DMS 273 (cell line): ENCODE data around the gene USP13.
"Not testable (repeated sequence)": the region's sequence is repeated elsewhere in the genome, so short reads cannot be mapped to it uniquely, and the experiment has no call there.

Experiments used
- DNase-seq: peaks from one replicate; lab custom pipeline; 2025; ENCODE audit not compliant: unreplicated experiment; lab: John Stamatoyannopoulos, UW

The USP13 gene

GRCh38 chr3:179775416-179776122, 122.7 kb downstream of the USP13 start:
- no peak for DNase-seq

- DNase-seq = not testable (repeated sequence)
Observed at GRCh38 chr3:179782841-179783240, 130.0 kb downstream of the USP13 start.

GRCh38 chr3:179788996-179789395, 136.2 kb downstream of the USP13 start:
- no peak for DNase-seq

DNA sequence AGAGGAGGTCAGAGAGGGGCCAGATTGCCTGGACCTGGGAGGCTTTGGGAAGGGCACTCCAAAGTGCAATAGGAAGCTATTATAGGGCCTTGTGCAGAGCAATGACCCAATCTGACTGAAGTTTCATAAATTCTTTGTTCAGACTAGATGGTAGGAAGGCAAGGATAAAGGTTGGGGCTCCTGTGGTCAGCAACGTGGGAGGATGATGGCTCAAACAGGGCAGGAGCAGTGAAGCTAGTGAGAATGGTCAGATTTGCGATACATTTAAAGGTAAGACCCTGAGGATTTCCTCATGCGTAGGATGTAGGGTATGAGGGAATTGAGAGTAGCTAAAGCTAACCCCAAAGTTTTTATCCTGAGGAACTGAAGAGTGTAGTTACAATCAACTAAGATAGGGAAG, 139.0 kb downstream of the USP13 start:
- no peak for DNase-seq

GRCh38 chr3:179794355-179794754, 141.5 kb downstream of the USP13 start:
- no peak for DNase-seq

DNA sequence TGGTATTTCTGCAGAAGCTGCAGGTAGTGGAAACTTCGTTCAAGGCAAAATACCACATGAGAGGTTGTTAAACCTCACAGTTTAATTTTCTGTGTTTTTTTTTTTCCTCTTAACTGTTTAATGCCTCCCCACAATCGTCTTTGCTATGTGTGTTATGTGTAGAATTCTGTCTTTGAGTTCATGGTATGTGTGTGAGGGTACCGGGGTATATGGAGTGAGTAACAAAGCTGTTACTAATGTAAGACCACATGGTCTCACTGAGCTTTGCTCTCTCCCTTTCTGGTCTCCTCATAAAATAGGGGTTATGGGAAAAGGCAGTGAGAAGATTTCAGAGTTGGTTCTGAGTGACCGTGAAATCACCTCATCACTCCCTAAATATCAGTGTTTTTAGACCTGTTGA, 143.6 kb downstream of the USP13 start:
- DNase-seq = no peak

DNA sequence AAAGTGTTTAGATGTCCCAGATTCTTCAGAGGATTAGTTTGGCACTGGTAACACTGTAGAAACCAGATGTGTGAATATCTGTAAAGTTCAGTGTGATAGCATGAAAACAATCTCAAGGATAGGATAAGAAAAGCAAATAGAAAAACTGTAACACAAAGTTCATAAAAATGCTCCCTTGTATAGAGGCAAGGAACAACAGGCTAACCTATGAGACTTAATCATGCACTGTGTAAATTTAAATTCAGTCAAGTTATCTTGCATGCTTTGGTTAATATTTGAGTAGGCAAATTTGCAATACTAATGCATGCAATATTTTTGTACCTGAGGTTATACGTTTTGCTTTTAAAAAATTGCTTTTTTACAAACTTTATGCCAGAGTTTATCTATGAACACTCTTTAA, 144.4 kb downstream of the USP13 start:
- DNase-seq = no peak

GRCh38 chr3:179801263-179801662, 148.4 kb downstream of the USP13 start:
- no peak for DNase-seq

DNA sequence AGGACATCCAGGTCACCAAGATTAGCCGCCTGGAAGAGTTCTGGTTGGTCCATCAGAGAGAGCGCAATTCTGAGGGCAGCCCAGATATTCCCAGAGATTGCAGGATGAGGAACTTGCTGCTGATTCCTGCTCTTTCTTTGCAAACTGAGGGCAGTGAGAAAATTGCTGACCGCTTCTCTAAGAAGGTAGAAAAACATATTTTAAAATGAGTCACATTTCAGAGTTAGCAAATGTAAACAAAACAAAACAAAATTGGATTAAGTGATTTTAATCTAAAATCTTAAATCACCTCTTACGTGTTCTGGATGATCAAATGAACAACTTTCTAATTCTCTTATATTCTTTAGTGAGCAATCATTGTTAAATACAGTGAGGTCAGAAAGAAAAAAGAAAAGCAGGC, 149.0 kb downstream of the USP13 start:
- no peak for DNase-seq

GRCh38 chr3:179806177-179806576, 153.3 kb downstream of the USP13 start:
- no peak for DNase-seq

DNA sequence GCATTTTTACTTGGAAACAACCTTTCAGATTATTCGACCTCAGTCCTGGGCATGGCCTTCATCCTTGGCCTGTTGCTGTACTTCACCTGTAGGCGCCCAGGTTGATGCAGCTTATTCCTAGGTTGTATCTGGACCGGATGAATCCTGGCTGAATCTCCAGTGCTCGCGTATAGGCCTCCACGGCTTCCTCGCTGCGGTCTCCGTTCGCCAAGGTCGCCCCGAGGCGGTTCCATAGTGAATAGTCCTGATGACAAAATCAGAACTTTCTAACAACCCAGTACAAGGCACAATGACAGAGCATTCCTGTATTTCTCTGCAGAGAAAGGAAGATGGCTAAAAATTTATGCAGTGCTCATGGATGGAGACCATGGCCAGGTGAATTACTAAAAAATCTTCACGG, 154.7 kb downstream of the USP13 start:
- DNase-seq = no peak

GRCh38 chr3:179809639-179810038, 156.8 kb downstream of the USP13 start:
- DNase-seq = no peak

- peak; percentile 87 for DNase-seq
Observed at GRCh38 chr3:179811321-179812095, 158.7 kb downstream of the USP13 start.

- no peak for DNase-seq
Observed at GRCh38 chr3:179812096-179812382, 159.2 kb downstream of the USP13 start.

DNA sequence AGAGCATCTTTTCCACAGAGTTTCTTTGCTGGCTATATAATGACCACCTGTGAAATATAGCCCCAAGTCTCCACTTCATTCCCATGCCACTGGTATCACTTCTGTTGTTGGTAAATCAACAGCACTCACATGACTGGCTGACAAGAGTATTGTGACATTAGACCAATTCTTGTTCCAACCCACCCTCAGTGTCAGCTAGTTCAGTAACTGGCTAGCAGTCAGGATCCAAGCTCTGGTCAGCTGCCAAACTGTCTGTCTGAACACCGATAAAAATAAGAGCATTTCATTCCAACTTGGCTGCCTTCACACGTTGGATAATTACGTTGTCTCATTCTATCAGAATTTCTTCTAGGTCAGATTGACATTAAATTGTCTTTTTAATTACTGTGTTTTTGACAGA, 166.5 kb downstream of the USP13 start:
- DNase-seq = no peak

DNA sequence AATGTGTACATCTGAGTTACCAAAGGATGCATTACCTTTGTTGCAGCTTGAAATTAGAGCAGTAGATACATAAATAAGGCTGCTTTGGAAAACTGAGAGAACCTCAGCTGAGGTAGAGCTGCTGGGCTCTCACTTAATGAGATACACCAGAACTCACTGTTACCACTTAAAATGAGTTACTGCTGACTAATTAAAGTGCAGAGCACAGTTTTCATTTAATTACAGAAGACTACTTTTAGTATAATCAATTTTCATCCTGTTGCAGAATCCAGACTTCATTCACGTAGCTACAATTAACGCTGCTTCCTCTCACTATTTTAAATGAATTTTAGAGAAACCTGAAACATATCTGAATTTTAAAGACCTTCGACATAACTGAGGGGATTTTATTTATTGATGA, 169.5 kb downstream of the USP13 start:
- DNase-seq = no peak

- DNase-seq = no peak
Observed at GRCh38 chr3:179825527-179826246, 172.8 kb downstream of the USP13 start.

DNA sequence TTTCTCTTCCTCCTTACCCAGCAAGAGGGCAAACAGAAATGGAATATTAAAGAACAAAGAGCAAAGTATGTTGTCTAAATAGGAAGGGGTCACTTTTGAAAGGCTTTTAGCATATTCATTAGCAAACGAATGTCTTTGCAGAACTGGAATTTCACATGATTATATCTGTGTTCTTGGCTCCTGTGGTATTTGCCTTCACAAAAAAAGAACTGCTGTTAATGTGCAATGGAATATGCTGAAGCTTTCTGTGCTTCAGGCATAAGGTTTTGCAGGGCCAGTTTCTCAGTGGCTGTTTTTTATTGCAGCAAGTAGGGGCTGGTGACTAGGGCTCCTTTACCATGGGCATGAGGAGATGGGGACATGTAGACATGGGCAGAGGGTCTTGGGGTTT, 173.4 kb downstream of the USP13 start:
- no peak for DNase-seq

DNA sequence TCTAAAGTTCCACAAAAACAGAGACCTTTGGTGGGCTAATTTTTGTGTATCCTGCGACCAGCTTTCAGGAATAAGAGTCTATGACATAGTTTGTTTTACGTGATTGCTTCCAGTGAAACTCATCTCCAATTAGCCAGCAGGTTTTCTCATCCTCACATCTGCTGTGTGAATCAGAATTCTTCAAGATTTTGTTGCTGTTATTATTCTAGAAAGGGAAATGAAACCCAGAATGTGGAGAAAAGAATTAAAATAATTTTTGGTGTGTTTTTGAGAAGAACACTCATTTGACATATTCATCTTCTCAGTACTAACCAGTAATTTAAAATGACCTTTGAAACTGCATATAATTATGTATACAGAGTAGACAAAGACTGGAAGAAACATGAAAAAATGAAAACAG, 175.9 kb downstream of the USP13 start:
- no peak for DNase-seq

DNA sequence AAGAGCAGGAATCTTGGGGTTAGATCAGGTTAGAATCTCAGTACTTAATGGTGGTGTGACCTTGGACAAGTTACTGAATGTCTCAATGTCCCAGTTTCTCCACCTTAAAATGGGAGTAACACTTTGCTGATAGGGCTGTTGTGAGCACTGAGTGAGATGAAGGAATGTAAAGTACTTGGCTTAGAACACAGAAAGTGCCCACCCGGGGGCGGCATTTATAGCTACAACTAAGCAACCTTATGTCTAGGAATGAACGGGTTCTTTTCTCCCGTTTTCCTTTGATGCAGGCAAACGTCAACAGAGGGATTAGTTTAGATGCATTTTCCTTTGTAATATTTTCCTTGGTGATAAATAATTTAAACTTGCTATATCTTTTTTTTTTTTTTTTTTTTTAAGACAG, 176.6 kb downstream of the USP13 start:
- peak; percentile 26 for DNase-seq

GRCh38 chr3:179832333-179832854, 179.6 kb downstream of the USP13 start:
- no peak for DNase-seq

DNA sequence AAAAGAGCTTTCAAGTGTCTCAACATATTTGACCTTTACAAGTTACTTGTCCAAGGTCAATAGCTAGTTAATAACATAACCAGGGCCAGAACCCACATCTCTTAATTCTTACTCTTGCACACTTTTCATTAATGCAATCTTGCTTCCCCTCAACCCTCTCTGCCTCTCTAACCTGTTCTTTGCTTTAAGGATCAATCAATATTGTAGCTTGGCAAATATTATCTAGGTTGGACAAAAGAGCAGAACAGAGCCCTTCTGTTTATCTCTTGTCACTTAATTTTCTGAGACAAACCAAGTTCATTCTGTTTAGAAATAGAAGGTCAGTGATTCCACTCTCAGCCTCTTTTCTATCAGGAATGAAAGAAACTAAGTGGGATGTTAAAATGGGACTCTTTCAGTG, 180.5 kb downstream of the USP13 start:
- DNase-seq = no peak
